KMS-11 (cell line): Measurements from ENCODE around the gene CC2D2B.
"Not testable (repeated sequence)": the region's sequence is repeated elsewhere in the genome, so short reads cannot be mapped to it uniquely, and the experiment has no call there.

Experiments used
- H2AFZ ChIP-seq: fragments of 200-600 bp; sonication (generic); 2 replicates; pipeline ENCODE4 v1.6.1; 2016; ENCODE audit warnings: antibody characterized with exemption, mixed run types, low read depth
- H3K27ac ChIP-seq: fragments of 200-600 bp; sonication (generic); 2 replicates; pipeline ENCODE4 v1.6.1; 2016; ENCODE audit warnings: mild to moderate bottlenecking, mixed run types
- H3K27me3 ChIP-seq: fragments of 200-600 bp; sonication (generic); 2 replicates; pipeline ENCODE4 v1.6.1; 2017; ENCODE audit warnings: mild to moderate bottlenecking, low read depth, mixed run types, moderate library complexity; ENCODE audit not compliant: insufficient read depth
- H3K36me3 ChIP-seq: fragments of 200-600 bp; sonication (generic); 2 replicates; pipeline ENCODE4 v1.6.1; 2017; ENCODE audit warnings: mild to moderate bottlenecking, mixed run types; ENCODE audit not compliant: insufficient read depth
- H3K4me1 ChIP-seq: fragments of 200-600 bp; sonication (generic); 2 replicates; pipeline ENCODE4 v1.6.1; 2016; ENCODE audit warnings: mild to moderate bottlenecking, low read depth, mixed run types; ENCODE audit not compliant: poor library complexity, severe bottlenecking
- H3K4me2 ChIP-seq: fragments of 200-600 bp; sonication (generic); 2 replicates; pipeline ENCODE4 v1.7.0; 2016; ENCODE audit warnings: mild to moderate bottlenecking, mixed run types
- H3K4me3 ChIP-seq: fragments of 200-600 bp; sonication (generic); IDR thresholded peaks from 2 replicates; pipeline ENCODE4 v1.6.1; 2017; ENCODE audit warnings: low read depth, low read length, mixed read lengths; ENCODE audit not compliant: insufficient read depth
- H3K79me2 ChIP-seq: fragments of 200-600 bp; sonication (generic); 2 replicates; pipeline ENCODE4 v1.6.1; 2016; ENCODE audit warnings: low read depth, mixed run types; ENCODE audit not compliant: insufficient read depth
- H3K9ac ChIP-seq: fragments of 200-600 bp; sonication (generic); 2 replicates; pipeline ENCODE4 v1.6.1; 2016; ENCODE audit warnings: mild to moderate bottlenecking, mixed run types
- H4K20me1 ChIP-seq: fragments of 200-600 bp; sonication (generic); 2 replicates; pipeline ENCODE4 v1.6.1; 2016; ENCODE audit warnings: mild to moderate bottlenecking, mixed run types; ENCODE audit not compliant: insufficient read depth
- TF ChIP-seq, protein P1 (sequence below): fragments of 200-600 bp; sonication (generic); conservative IDR thresholded peaks from 2 replicates; pipeline ENCODE4 v1.6.1; 2017; ENCODE audit warnings: low read depth, mild to moderate bottlenecking, antibody characterized with exemption, low read length, moderate library complexity, mixed read lengths

Gene CC2D2B

DNA sequence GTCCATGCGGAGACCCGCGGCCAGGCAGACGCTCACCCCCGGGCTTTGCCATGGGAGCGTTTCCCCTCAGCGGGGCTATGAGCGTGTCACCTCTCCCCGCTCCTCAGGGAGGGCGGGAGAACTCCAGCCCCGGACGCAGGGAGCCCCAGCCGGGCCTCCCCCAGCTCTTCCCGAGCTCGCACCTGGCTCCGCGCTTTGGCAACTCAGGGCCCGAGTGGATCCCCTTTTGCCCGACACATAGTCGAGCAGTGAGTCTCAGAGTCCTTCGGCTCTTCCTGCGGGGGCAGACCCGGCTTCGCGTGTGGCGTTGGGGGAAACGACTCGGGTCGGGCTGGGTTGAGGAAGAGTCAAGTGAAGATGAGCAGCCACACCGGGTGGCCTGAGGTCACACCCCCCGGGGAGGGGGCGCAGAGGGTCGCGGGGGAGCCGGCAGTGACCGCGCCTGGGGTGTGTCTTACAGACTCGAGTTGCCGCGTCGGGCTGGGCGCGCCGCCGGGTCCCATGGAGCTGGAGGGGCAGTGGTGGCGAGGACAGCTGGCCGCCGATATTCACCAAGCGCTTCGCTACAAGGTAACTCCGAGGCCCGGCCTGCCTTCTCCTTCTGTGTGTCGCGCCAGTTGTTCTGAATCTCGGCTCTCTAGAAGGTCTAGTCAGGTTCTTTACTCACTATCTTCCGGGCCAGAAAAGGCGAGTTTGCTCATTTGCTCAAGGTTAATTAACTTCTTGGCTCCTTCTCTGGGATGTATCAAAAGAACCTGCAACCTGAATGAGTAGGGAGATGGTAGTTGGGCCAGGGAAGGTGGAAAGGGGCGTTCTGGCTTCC lies 136.3 kb downstream of the CC2D2B start:
- Histone ChIP-seq H2AFZ (peak overlapping the region; percentile 87), H3K4me2 (peak overlapping the region; percentile 67), H3K9ac (peak overlapping the region; percentile 83), H3K4me1 (peaks cover 4% of the 10 kb centered on the region), H3K27me3 (no peaks in the 10 kb centered on the region), H3K79me2 (no peaks in the 10 kb centered on the region), H3K27ac (no peak overlapping the region), H3K36me3 (no peaks in the 10 kb centered on the region), H3K4me3 (no peak overlapping the region), H4K20me1 (no peaks in the 10 kb centered on the region)
- TF ChIP-seq, protein P1, sequence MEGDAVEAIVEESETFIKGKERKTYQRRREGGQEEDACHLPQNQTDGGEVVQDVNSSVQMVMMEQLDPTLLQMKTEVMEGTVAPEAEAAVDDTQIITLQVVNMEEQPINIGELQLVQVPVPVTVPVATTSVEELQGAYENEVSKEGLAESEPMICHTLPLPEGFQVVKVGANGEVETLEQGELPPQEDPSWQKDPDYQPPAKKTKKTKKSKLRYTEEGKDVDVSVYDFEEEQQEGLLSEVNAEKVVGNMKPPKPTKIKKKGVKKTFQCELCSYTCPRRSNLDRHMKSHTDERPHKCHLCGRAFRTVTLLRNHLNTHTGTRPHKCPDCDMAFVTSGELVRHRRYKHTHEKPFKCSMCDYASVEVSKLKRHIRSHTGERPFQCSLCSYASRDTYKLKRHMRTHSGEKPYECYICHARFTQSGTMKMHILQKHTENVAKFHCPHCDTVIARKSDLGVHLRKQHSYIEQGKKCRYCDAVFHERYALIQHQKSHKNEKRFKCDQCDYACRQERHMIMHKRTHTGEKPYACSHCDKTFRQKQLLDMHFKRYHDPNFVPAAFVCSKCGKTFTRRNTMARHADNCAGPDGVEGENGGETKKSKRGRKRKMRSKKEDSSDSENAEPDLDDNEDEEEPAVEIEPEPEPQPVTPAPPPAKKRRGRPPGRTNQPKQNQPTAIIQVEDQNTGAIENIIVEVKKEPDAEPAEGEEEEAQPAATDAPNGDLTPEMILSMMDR = no peak

DNA sequence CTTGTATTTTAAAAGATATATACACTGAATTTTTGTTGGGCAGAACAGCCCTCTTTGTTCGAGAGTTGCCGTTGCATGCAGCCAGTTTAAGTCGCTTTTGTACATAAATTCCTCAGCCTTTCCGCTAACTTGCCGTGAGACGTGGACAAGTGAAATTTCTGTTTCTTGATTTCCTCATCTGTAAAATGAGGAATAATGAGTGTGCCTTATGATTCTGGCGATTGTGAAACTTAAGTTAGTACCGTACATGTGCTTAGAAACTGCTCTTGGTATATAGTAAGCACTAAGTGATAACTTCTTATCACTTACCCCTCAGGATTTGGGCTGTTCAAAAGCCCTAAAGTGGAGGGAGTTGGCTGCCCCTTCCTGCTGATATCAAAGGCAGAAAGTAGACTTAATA lies 137.0 kb downstream of the CC2D2B start:
- H3K27ac ChIP-seq = no peak overlapping the region
- H2AFZ ChIP-seq = no peak overlapping the region
- H4K20me1 ChIP-seq = no peaks in the 10 kb centered on the region
- no peaks in the 10 kb centered on the region for H3K36me3 ChIP-seq
- H3K79me2 ChIP-seq = no peaks in the 10 kb centered on the region
- H3K4me2 ChIP-seq = no peak overlapping the region
- TF ChIP-seq, protein P1 = no peak
- no peak overlapping the region for H3K9ac ChIP-seq
- no peak overlapping the region for H3K4me3 ChIP-seq
- no peaks in the 10 kb centered on the region for H3K27me3 ChIP-seq
- peaks cover 4% of the 10 kb centered on the region for H3K4me1 ChIP-seq

DNA sequence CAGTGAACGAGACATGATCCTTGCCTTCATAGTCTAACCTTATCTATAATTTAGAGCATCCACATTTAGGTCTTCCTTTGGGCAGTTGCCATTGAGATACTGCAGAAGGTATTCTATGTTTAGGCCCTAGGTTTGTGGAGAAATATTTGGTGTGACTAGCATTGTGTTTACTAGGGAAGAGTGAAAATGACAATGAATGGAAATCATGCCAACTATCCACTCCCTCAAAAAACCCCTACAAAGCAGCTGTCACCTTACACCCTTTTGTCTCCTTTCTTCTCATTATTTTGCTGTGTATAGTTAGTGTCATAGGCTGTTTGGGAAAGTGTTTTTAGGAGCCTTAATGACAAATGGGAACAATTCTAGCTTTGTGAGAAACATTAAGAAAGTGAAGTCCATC lies 138.8 kb downstream of the CC2D2B start:
- peaks cover 4% of the 10 kb centered on the region for H3K4me1 ChIP-seq
- no peaks in the 10 kb centered on the region for H4K20me1 ChIP-seq
- no peak overlapping the region for H3K9ac ChIP-seq
- H2AFZ ChIP-seq = no peak overlapping the region
- H3K4me2 ChIP-seq = no peak overlapping the region
- H3K36me3 ChIP-seq = no peaks in the 10 kb centered on the region
- H3K27me3 ChIP-seq = no peaks in the 10 kb centered on the region
- no peak overlapping the region for H3K4me3 ChIP-seq
- no peaks in the 10 kb centered on the region for H3K79me2 ChIP-seq
- TF ChIP-seq, protein P1 = no peak
- H3K27ac ChIP-seq = no peak overlapping the region

DNA sequence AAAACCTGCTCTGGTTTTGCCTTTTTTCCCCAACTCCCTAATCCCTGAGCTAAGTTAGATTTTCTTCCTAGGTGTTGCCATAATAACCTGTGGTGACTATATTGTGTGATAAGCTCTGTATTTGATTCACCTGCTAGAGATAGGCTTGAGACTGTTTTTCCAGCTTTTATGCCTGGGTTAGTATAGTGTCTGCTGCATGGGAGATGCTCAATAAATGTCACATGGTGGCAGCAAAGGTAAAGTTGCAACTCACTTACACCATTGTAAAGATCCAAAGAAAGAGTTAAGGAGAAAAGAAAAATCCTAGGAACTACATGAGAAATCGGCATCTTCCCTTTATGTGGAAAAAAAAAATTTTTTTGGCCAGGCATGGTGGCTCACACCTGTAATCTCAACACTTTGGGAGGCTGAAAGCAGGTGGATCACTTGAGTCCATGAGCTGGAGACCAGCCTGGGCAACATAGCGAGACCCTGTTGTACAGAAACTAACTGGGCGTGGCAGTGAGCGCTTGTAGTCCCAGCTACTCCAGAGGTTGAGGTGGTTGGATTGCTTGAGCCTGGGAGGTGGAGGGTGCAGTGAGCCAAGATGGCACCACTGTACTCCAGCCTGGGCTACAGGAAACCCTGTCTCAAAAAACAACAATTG lies 139.4 kb downstream of the CC2D2B start:
- H3K79me2 ChIP-seq = no peaks in the 10 kb centered on the region

DNA sequence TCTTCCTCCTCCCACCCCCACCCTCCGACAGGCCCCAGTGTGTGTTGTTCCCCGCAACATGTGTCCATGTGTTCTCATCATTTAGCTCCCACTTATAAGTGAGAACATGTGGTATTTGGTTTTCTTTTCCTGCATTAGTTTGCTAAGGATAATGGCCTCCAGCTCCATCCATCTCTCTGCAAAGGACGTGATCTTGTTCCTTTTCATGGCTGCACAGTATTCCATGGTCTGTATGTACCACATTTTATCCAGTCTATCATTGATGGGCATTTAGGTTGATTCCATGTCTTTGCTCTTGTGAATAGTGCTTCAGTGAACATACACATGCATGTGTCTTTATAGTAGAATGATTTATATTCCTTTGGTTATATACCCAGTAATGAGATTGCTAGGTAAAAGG lies 140.2 kb downstream of the CC2D2B start:
- H3K27ac ChIP-seq, H3K4me3 ChIP-seq, H3K36me3 ChIP-seq, H3K4me1 ChIP-seq, H4K20me1 ChIP-seq, H3K9ac ChIP-seq, H3K79me2 ChIP-seq, H3K4me2 ChIP-seq, H3K27me3 ChIP-seq, H2AFZ ChIP-seq: not testable (repeated sequence)

More for the DNA sequence above, 139.4 kb downstream of the CC2D2B start:
- TF ChIP-seq, protein P1 = no peak
- H3K4me2 ChIP-seq = no peak overlapping the region
- no peak overlapping the region for H3K4me3 ChIP-seq
- no peaks in the 10 kb centered on the region for H3K36me3 ChIP-seq
- H4K20me1 ChIP-seq = no peaks in the 10 kb centered on the region
- no peaks in the 10 kb centered on the region for H3K27me3 ChIP-seq
- no peak overlapping the region for H3K9ac ChIP-seq
- H2AFZ ChIP-seq = no peak overlapping the region
- peaks cover 4% of the 10 kb centered on the region for H3K4me1 ChIP-seq
- H3K27ac ChIP-seq = no peak overlapping the region
